ENCODE results near the gene ROS1.
A peak's percentile ranks its signal among the peaks of the same experiment; 100 is the strongest.
"Not testable (repeated sequence)": the region's sequence is repeated elsewhere in the genome, so short reads cannot be mapped to it uniquely, and the experiment has no call there.

ROS1 gene

DNA sequence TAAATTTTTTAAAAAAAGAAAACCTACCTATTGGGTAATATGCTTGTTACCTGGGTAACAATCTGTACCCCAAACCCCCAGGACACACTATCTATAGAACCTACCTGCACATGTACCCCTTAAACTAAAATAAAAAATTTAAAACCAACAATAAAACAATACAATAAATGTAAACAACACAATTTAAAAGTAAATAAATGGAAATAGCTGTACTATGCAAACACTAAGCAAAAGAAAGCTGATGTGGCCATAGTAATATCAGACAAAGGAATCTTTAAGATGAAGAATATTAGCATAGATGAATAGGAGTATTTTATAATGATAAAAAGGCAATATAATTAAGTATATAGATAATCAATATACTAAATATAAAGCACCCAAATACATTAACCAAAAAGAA, 50.3 kb downstream of the ROS1 start:
- no peak for DNase-seq

DNA sequence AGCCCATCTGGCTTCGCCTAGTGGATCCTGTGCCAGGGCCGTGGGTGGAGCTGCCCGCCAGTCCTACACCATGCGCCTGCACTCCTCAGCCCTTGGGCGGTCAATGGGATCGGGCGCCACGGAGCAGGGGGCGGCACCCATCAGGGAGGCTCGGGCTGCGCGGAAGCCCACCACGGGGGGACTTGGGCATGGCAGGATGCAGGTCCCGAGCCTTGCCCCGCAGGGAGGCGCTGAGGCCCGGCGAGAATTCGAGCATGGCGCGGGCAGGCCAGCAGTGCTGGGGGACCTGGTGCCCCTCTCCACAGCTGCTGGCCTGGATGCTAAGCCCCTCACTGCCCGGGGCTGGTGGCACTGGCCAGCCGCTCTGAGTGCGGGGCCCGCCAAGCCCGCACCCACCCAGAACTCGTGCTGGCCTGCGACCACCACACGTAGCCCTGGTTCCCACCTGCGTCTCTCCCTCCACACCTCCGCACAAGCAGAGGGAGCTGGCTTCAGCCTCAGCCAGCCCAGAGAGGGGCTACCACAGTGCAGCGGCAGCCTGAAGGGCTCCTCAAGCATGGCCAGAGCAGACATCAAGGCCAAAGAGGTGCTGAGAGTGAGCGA, 52.4 kb downstream of the ROS1 start:
- no peak for DNase-seq

DNA sequence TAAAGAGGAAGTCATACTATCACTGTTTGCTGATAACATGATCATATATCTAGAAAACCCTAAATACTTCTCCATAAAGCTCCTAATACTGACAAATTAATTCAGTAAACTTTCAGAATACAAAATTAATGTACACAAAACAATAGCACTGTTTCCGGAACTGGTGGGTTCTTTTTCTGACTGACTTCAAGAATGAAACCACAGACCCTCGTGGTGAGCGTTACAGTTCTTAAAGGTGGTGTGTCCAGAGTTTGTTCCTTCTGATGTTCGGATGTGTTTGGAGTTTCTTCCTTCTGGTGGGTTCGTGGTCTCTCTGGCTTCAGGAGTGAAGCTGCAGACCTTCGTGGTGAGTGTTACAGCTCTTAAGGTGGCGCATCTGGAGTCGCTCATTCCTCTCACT, 53.5 kb downstream of the ROS1 start:
- DNase-seq = not testable (repeated sequence)

DNA sequence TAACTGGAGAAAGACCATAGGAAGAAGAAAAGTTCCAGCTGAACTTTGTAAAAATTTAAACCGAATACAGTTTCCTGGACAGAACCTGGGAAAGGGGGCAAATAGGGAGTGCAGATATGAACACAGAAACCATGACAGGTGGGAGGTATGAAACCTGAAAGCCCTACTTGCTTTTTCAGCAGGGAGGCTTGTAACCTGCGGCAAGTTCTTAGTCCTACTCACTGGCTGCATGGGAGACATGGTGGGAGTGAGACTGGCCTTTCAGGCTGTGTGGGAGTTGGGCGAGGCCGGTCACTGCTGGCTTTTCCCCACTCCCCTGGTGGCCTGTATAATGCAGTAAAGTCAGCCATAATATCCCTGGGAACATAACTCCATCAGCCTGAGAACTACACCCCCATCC, 54.2 kb downstream of the ROS1 start:
- no peak for DNase-seq

DNA sequence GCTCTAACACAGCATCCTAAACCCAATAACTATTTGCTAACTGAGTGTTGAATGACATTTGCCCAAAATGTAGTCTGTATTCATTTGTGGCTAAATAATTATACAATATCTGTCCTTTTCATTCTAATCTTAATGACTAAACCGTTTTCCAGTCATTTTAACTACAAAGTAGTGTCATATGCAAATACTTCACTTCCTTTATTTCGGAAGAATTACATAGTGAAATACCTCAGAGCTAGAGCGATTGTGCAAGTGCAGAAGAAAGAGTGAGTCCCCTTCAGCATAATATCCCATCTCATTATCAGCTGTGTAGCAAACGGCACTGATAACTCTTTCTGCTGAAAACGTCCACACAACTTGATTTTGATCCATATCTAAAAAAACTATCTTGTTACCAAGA, 66.2 kb downstream of the ROS1 start:
- DNase-seq = no peak

DNA sequence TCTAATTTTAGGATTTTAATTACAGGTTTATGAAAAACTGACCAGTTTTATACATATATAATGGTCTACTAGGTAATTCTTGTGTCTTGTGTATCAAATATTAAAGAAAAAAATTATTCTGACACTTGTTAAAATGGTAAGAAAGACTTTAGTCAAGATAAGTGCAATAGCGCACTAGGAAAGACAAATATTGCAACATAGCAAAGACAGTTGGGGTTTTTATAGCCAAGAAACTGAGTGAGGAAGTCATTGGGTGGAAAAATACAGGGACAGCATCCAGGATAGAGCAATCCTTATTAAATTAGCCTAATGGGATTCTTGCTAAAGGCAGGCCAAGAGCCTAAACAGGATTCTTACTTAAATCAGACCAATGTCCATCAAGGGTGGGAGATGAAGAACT, 71.1 kb downstream of the ROS1 start:
- no peak for DNase-seq

DNA sequence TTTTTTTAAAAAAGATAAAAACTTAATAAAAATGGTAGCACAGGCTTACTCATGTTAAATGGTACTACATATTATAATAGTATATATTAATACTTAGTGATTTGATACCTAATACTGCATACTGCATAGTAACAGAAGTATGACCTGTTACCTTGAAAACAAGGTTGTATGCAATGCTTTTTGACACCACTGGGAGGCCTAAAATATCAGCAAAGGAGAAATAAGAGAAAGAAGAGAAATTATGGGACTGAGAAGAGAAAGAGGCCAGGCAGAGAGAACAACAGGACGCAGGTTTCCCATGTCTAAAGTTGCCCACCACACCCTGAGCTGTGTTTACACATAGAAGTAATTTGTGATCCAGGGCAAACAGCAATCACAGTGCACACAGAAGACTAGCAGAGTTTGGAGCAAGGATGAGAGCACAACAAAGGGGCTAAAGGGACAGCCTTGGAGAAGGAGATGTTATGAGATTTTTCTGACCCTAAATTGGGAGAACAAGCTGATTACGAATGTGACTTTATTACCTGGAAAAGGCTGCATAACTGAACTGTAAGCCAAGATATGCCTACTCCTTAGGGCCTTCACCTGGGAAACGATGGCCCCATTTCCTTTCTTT, 73.2 kb downstream of the ROS1 start:
- DNase-seq = no peak

DNA sequence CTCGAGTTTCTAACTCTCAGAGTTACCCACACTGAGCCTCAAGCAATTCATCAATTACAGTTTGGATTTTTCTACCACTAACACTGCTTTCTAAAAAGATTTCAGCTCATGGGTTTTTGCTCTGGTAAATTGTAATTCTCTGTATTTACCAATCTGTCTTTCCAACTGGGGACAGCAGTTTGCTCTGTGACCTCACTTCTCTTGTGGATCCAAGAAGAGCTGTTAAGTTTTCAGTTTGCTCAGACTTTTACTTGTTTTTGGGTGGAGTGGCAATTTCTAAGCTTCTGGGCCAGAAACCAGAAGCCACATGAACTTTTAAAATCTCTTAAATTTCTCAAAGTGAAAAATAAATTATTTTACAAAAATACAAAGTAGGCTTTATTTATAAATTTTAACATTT, 74.2 kb downstream of the ROS1 start:
- no peak for DNase-seq

DNA sequence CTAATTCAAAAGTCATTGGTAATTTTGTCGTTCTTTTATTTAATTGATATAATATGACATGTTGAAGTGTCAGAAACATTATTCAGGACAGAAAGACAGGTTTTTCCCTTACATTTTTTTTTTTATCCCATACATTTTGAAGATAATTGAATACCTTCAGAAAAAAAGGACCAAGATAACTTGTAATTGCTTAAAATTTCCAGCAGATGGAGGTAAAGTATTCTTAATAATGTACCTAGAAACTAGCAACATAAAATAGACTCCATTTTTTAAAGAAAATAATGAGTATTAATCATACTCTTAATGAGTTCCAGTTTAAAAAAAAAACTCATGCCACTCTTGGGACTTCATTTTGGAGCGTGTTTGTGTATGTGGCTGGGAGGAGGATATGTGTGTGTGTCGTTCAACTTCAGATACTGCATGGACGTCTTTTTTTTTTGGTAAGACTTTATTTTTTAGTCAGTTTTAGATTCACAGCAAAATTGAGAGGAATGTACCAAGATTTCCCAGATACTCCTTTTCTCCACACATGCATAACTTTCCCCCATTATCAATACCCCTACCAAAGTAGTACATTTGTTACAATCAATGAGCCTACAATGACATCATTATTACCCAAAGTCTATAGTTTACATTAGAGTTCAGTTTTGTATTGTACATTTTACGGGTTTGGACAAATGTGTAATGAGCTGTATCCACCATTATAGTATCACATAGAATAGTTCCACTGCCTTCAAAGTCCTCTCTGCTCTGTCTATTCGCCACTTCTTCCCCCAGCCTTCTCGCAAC, 79.4 kb downstream of the ROS1 start:
- peak; percentile 28 for DNase-seq

DNA sequence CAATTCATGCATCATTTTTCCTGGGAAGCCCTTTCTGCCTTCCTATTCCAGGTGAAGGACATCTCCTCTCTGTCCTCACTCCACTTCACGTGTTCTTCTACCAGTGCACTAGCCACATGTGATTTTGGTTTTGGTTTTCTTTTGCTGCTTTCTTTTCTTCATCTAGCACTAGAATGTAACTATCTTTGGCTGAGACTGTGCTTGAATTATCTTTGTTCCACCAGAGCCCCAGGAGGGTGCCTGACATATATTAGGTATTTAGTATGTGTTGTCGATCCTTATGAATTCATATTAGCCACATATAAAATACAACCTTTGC, 80.5 kb downstream of the ROS1 start:
- DNase-seq = no peak

DNA sequence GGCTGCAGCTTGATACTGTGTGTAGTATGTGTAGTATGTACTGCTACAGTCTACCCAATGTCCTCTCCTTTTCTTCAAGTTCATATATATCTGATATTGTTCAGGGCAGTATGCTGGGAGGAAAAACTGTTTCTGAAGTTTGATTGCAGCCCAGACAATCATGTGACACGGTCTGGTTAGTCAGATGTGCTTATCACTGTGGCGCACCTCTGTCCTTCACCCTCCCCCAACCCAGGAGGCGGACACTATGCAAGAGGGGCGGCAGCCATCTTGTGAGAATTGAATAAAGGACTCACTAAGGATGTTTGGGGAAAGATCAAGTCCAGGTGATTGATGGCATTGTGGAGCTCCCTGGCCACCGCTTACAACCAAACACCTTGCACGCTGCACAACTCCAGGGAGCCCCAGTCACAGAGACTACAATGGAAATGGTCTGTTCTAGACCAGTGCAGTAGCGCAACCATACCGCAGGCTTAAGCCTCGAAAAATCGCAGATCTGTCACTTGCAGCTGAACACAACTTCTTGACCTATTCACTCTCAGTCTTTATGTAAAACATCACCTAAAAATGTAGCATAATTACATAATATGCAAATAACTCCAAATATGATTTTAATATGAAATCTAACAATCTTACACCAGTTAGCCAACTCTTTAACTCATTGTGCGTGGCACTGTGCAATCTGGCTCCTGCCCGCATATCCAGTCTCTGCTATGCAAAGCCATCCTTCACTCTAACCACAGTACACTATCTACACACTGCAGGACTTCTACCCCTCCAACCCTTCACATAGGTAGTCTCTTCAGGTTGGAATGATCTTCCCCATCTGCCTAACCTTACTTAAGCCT, 81.1 kb downstream of the ROS1 start:
- DNase-seq = peak; percentile 3

DNA sequence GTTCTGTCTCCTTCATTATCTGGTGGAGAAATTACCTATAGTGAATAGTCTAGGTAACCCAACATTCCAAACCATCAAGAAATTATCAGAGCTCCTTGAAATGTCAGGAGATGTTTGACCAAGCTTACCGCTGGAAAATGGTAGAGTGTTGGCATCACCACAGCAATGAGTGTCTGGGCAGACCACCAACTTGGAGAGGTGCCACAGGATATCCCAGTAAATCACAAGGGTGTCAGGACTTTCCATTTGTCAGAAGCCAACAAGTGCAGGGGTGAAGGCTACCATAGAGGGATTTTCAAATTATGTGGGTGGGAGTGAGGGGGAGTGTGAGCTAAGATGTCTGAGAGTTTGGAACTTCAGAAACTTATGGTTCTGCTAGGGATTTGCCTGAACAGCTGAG, 87.2 kb downstream of the ROS1 start:
- no peak for DNase-seq

DNA sequence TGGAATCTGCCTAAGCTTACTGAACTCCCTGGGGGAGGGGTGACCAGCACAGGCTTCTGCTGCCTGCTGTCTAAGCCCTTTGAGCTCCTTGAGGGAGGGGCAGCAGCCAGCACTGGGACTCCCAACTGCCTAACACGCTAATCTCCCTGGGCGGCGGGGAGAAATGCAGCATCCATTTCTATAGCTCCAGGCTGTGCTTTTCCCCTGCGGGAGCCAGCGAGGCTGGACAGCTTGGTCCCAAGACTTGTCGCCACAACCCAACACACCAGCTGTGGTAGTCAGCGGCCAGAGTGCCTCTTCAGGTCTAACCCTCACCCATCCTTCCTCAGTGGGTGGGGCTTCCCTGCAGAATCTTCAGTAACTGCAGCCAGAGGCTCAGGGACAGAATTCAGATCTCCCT, 95.8 kb downstream of the ROS1 start:
- DNase-seq = no peak

DNA sequence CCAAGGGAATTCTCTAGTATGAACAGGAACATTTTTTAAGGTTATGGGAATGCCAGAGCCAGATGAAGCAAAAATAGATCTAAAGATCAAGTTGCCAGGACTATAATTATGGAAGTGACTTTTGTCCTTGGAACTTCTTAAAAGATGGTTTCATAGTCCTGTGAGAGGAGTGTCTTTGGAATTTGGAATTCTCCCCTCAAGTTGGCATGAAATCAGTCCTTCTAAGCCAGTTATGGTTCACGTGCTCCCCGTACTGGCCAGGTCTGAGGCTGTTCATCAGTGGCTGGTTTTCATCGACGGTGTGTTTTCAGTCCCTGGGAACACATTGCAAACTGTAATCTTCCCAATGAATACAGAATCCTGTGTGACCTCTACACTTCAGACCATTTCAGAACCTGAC, 97.2 kb downstream of the ROS1 start:
- DNase-seq = no peak

DNA sequence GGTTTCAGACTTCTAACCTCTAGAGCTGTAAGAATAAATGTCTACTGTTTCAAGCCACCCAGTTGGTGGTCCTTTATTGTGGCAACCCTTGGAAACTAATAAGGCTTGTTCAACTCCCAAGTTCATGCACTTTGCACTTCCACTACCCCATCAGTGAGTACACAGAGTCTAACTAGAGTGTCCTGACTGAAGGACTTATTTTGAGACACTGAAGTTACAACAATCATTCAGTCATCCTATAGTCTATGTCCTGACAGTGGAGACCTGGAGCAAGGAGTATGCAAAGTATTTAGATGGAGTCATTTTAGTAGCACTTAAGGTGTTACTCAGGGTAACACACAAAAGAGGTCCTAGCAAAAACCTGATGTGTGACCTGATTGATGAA, 97.7 kb downstream of the ROS1 start:
- no peak for DNase-seq

DNA sequence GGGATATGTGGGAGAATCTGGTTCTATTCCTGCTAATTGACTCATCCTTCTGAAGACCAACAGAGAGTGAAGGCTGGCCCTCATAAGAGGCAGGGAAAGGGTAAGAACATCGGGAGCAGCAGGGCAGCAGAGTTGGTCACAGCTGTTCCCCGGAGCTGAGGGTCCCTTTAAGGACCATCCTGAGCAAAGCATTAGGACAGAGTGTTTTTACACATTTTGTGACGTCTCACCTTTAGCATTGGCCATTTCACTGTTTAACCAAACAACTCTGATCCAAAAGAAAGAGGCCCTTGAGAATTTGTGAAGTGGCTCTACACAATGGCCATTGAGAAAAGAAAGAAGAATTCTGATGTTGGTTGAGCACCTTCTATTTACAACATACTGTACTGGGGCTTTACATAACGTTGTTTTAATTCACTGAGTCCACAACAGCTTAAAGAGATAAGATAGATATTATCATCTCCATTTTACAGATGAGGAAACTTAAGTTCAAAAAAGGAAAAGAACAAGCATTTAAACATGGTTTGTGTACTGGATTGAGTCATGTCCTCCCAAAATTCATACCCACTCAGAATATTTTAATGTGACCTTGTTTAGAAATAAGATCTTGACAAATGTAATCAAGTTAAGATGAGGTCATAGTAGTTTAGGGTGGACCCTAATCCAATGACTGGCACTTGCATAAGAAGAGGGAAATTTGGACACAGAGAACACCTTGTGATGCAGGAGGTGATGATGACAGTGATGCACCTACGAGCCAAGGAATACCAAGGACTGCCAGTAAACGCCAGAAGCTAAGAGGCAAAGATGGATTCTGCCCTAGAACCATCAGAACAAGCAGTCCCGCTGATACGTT, 98.4 kb downstream of the ROS1 start:
- no peak for DNase-seq

DNA sequence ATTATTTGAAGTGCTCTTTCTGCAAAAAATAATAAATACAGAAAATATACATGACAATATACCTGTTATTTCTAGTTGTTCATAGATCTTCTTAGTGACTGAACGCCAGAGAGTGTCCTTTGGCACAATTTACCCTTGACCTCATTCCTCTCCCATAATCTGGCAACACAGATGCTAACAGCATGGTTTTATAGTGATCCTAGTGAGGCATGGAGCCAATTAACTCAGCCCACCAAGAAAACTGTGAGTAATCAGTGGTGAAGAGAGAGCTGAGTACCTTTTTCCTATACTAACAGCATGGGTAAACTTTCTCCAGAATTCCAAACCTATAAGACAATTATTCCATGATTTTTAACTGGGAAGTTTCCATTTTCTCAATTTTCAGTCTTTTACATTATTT, 99.3 kb downstream of the ROS1 start:
- no peak for DNase-seq

DNA sequence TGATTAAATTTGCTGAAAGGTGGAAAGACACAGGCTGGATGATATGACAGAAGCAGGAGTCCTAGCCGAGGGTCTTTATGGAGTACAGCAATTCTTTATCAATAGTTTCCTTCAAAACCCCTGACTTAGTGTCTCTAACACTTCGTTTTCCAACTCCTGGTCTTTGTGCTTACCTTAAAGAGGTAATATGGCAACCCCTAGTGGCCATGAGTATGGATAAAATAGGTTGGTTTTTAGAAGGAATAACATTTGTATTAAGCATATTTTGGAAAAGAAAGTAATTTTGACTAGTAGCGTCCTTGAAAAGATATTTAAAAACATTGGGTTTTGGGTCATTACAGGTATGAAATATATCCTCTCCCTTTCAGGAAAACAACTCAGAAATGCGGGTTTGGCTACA, 108.5 kb downstream of the ROS1 start:
- DNase-seq = no peak

DNA sequence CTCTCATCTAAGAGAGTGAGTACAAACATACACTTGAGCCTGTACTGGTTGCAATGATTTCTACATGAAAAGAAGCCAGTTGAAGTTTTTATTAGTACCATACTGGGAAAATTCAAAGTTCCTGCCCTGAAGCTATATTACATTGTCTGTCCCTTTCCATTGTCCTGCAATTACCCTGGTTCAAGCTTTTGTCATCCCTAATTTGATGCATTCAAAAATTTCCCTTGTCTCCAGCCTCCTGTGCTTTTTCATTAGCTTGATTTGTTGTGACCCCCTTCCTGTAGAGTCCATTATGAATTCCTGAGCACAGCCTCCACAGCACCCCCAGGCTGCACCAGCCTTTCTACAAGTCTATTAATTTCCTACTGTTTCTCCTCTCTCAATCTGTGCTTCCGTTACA, 114.0 kb downstream of the ROS1 start:
- DNase-seq = no peak

DNA sequence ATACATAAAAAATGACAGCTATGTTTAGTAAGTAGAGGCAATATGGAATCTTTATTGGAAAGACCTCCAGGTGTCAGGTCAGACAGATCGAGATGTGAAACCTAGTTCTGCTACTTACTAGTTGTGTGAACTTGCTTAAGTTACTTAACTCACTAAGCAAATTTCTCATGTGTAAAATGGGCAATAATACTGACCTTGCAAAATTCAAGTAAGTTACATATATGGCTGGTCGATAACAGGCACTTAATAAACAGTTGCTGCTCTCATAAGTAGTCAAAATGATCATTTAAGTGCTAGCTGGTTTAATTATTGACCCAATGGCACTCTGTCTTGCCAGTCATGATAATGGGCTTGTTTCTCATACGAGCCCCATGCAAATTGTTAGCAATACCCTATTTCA, 114.4 kb downstream of the ROS1 start:
- DNase-seq = no peak

DNA sequence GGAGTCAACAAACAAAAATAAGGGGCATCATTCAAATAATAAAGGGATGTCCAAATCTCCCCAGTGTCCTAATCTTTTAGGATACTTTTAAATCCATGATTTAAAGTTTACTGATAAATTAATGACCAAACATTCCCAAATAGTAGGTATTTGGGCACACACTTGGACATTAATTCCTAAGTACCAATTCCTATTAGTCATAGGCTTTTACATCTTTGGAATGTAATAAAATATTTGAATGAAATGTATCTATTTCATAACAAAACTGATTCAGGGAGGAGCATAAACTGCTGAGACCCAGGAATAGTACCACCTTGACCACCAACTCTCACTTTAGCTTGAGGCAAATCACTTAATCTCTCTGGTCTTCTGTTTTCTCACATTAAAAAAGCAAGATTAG, 116.1 kb downstream of the ROS1 start:
- DNase-seq = no peak

DNA sequence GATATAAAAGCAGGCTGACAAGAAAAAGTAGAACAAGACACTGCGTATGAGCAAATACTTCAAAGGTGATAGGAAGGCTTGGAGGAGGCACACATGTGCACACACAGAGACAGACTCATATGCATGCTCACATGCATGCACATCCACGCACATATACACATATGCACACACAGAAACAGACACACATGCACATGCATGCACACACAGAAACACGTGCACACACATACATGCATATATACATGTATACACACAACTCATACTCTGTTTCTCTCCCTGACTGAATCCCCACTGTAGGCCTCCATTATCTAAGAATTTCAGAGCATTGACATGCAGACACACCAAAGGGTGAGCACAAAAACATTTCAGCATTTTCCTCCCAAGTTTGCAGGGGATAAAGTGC, 116.7 kb downstream of the ROS1 start:
- DNase-seq = no peak

DNA sequence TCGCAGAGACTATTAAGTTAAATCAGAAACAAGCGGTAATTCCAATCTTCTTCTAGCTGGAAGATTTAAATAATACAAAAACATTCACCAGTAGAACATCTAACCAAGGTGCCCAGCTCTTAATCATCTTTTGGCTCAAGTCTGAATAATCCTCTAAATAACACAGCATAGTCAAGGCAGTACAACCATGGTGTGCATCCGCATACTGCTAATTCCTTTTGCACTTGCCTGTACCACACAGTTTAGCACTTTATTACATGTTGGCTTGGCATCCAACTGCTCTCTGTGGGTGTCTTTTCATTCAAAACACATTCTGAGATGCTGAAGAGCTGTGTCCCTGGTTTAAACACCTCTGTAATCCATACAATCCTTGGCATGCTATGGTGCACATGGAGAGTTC, 118.1 kb downstream of the ROS1 start:
- no peak for DNase-seq
